SJSA1 (cell line): ENCODE results near the gene ADGRA3. TPM values are rescaled to one million over a fixed set of nuclear protein-coding genes. Genes with fewer than 3 reads are reported as not detected.

Source experiments
- DNase-seq, 2 experiments: peaks; one replicate each; pipeline ENCODE4 v3.0.0-alpha.2; 2015 to 2020; ENCODE audit warnings: low spot score in 2 of 2, low read depth in 1 of 2
- H3K27ac ChIP-seq: fragments of 250-450 bp; sonication (Bioruptor Pico); 2 replicates; pipeline ENCODE4 v1.5.1; 2020; ENCODE audit warnings: mild to moderate bottlenecking, moderate library complexity
- H3K27me3 ChIP-seq: fragments of 250-450 bp; sonication (Bioruptor Pico); replicated peaks from 2 replicates; pipeline ENCODE4 v1.5.1; 2020; ENCODE audit warnings: mild to moderate bottlenecking, moderate library complexity
- H3K36me3 ChIP-seq: fragments of 250-450 bp; sonication (Bioruptor Pico); 2 replicates; pipeline ENCODE4 v1.5.1; 2020; ENCODE audit warnings: mild to moderate bottlenecking
- H3K4me1 ChIP-seq: fragments of 250-450 bp; sonication (Bioruptor Pico); replicated peaks from 2 replicates; pipeline ENCODE4 v1.6.1; 2021; ENCODE audit warnings: mild to moderate bottlenecking
- H3K4me3 ChIP-seq: fragments of 250-450 bp; sonication (Bioruptor Pico); 2 replicates; pipeline ENCODE4 v1.5.1; 2020; ENCODE audit warnings: mild to moderate bottlenecking
- H3K9me3 ChIP-seq: fragments of 250-450 bp; sonication (Bioruptor Pico); replicated peaks from 2 replicates; pipeline ENCODE4 v1.5.1; 2020; ENCODE audit warnings: mild to moderate bottlenecking
- total RNA-seq: library from RNA; depleted of rRNA; stranded (reverse); fragments of >200 nt; shearing (Covaris generic); gene quantifications from 2 replicates; pipeline ENCODE4 v1.2.3, GENCODE V29; 2014

Gene ADGRA3
- total RNA-seq, 1 experiment from 2014 or later: 9.4 TPM

DNA sequence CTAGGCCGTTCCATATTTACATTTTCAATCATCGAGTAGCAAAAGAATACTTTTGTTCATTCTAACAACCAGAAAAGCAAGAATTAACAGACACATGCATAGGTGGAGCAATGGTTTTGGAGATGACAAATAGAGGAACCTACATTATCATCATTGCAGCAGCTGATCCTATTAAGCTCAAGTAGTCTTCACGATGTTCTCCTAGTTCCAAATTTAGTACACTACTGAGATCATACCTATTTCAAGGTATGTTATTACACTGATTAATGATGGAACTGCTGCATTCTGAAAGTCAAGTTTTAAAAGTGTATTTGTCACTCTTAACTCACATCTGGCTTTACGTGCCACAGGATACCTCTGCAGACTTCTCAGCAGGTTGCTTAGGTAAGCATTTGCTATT lies 87.4 kb downstream of the ADGRA3 start:
- Histone ChIP-seq H3K4me1 (no peaks in the 10 kb centered on the region), H3K27me3 (no peaks in the 10 kb centered on the region), H3K27ac (no peak overlapping the region), H3K4me3 (no peak overlapping the region), H3K9me3 (no peaks in the 10 kb centered on the region), H3K36me3 (no peaks in the 10 kb centered on the region)
- no peak for DNase-seq

DNA sequence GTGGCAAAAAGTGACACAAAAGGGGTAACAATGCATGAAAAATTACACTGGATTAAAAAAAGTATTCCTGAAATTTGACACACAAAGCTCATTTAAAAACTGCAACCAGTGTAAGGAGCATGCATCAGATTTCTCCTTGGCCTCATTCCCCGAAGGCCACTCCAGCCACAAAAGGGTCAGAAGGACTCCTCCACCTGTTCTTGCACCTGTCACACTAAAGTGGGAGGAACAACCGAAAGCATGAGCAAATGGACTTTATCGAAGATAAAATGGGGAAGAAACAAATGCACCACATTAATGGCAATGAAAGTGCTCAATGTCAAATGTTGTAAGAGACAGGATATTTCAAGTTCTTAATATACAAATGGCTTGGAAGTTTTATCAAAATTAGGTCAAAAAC lies 88.2 kb downstream of the ADGRA3 start:
- DNase-seq: no peak
- H3K4me3 ChIP-seq: no peak overlapping the region
- no peak overlapping the region for H3K27ac ChIP-seq
- no peaks in the 10 kb centered on the region for H3K4me1 ChIP-seq
- no peaks in the 10 kb centered on the region for H3K9me3 ChIP-seq
- H3K36me3 ChIP-seq: no peaks in the 10 kb centered on the region
- H3K27me3 ChIP-seq: no peaks in the 10 kb centered on the region

DNA sequence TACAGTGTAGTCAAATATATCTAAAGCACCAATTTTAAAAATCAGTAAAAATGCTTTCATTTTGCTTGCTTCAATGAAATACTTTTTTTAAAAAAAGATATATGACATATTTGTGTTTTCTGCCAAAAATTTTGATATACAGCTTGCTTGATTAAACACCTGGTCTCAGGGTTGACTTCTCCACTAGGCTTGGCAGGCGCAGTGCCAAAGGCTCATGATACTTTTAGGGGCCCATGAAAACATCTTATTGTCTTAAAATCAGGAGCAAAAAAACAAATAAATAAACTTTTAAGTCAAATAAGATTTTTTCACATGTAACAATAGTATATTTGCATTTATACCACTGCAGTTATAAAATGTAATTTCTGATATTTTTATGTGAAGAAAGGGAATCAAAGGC lies 95.6 kb downstream of the ADGRA3 start:
- Histone ChIP-seq H3K4me1 (no peaks in the 10 kb centered on the region), H3K4me3 (no peak overlapping the region), H3K27me3 (no peaks in the 10 kb centered on the region), H3K36me3 (no peaks in the 10 kb centered on the region), H3K27ac (no peak overlapping the region), H3K9me3 (no peaks in the 10 kb centered on the region)
- no peak for DNase-seq

DNA sequence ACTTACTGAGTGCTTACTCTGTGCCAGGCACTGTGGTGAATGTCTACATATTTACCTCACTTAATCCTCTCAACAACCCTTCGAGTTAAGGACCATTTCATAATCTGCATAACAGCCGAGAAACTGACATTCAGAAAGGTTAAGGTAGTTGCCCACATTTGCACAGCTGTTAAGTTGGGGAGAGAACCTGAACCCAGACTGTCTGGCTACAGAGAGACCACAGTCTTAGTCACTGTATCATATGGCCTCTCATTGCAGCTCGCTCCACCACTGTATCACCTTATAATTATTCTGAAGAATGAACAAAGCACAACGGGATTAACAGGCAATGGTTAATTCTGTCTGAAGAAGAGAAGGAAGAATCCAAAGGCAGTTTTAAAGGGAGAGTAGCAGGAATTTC lies 98.5 kb downstream of the ADGRA3 start:
- H3K27ac ChIP-seq: no peak overlapping the region
- no peaks in the 10 kb centered on the region for H3K4me1 ChIP-seq
- no peak for DNase-seq
- H3K27me3 ChIP-seq: no peaks in the 10 kb centered on the region
- H3K36me3 ChIP-seq: no peaks in the 10 kb centered on the region
- no peak overlapping the region for H3K4me3 ChIP-seq
- no peaks in the 10 kb centered on the region for H3K9me3 ChIP-seq

DNA sequence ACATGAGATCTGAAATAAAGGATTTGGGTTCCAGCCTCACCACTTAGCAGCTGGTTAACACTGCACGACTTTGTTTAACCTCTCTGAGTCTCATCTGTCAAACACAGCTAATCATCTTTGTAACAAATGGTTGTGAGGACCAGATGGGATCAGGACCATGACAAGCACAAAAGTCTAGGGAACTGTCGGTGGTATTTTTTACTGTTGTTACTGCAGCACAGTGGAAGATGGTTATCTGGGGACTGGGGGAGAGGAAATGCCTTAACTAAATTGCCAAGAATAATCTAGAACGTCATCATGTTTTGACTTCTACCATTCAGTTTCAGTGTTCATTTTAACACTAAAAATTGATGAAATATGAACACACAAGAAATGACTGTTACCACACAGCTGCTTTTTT lies 99.5 kb downstream of the ADGRA3 start:
- H3K4me1 ChIP-seq: no peaks in the 10 kb centered on the region
- H3K27me3 ChIP-seq: no peaks in the 10 kb centered on the region
- H3K36me3 ChIP-seq: no peaks in the 10 kb centered on the region
- no peak for DNase-seq
- H3K4me3 ChIP-seq: no peak overlapping the region
- H3K27ac ChIP-seq: no peak overlapping the region
- no peaks in the 10 kb centered on the region for H3K9me3 ChIP-seq

GRCh38 chr4:22414833-22415232 lies 101.0 kb downstream of the ADGRA3 start:
- Histone ChIP-seq H3K36me3 (no peaks in the 10 kb centered on the region), H3K4me3 (no peak overlapping the region), H3K27me3 (no peaks in the 10 kb centered on the region), H3K27ac (no peak overlapping the region), H3K9me3 (no peaks in the 10 kb centered on the region), H3K4me1 (no peaks in the 10 kb centered on the region)
- DNase-seq: no peak

DNA sequence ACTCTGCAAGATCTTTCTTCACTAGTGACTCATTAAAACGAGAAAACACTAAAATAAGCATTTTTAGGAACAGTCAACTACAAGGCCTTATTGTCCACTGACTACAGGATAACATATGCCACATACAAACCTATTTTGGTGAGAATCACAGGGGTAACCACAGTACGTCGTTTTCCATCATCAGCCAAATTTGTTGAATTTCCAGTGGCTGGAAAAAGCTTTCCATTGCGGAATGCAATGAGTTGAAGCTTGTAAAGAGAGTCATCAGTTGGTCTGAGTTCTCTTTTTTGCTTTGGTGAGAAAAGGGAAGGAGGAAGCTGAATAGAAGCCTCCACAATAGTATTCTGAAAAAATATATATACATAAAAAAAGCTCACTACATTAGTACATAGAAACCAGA lies 102.4 kb downstream of the ADGRA3 start:
- Histone ChIP-seq H3K4me1 (no peaks in the 10 kb centered on the region), H3K27ac (no peak overlapping the region), H3K9me3 (no peaks in the 10 kb centered on the region), H3K27me3 (no peaks in the 10 kb centered on the region), H3K4me3 (no peak overlapping the region), H3K36me3 (no peaks in the 10 kb centered on the region)
- DNase-seq: no peak

GRCh38 chr4:22412013-22412412 lies 103.9 kb downstream of the ADGRA3 start:
- Histone ChIP-seq H3K27me3 (no peaks in the 10 kb centered on the region), H3K27ac (no peak overlapping the region), H3K4me3 (no peak overlapping the region), H3K4me1 (no peaks in the 10 kb centered on the region), H3K9me3 (no peaks in the 10 kb centered on the region), H3K36me3 (no peaks in the 10 kb centered on the region)
- no peak for DNase-seq

DNA sequence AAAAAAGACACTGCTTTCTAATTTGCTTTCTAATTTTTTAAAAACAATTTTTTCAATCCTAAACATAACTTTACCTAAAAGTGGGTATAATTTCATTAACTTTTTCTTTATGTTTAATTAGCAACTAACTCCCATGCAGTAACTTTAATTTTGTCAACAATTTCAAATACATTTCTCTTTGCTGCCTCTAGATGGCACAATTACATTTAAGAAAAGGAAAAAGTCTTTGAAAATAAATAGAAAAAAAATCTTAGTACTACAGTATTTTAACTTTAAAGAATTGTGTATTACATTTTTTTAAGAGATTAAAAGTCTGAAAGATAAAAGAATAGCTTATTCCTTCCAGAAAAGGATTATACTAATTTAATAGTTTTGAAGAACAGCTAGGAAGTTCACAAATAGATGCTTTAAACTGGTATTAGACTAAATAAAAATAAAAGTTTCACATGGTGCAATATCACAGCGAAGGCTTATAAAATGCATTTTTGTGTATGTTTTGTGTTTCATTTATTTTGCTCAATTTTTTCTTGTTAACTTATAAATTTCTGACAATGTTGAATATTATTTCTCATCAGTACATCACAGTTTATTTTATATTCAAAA lies 105.1 kb downstream of the ADGRA3 start:
- no peaks in the 10 kb centered on the region for H3K36me3 ChIP-seq
- no peak overlapping the region for H3K4me3 ChIP-seq
- no peak overlapping the region for H3K27ac ChIP-seq
- no peaks in the 10 kb centered on the region for H3K9me3 ChIP-seq
- no peaks in the 10 kb centered on the region for H3K27me3 ChIP-seq
- no peak for DNase-seq
- H3K4me1 ChIP-seq: no peaks in the 10 kb centered on the region

DNA sequence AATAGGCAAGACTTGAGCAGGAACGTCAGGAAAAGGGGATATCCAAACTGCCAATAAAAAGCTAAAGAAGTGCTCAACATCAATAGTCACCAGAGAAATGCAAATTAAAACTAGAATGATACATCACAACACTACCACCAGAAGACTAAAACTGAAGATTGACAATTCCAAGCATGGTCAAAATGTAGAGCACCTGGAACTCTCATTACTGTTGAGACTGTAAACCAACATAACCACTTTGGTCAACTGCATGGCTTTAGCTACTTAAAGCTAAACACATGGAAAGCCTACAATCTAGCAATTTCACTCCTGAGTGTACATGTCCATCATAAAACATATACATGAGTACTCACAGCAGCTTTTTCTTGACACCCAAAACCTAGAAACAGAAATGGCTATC lies 107.4 kb downstream of the ADGRA3 start:
- Histone ChIP-seq H3K4me1 (no peaks in the 10 kb centered on the region), H3K9me3 (no peaks in the 10 kb centered on the region), H3K27me3 (no peaks in the 10 kb centered on the region), H3K4me3 (no peak overlapping the region), H3K36me3 (no peaks in the 10 kb centered on the region), H3K27ac (no peak overlapping the region)
- no peak for DNase-seq

GRCh38 chr4:22407361-22407760 lies 108.5 kb downstream of the ADGRA3 start:
- no peaks in the 10 kb centered on the region for H3K27me3 ChIP-seq
- H3K9me3 ChIP-seq: no peaks in the 10 kb centered on the region
- H3K4me1 ChIP-seq: no peaks in the 10 kb centered on the region
- no peak overlapping the region for H3K27ac ChIP-seq
- DNase-seq: no peak
- no peaks in the 10 kb centered on the region for H3K36me3 ChIP-seq
- no peak overlapping the region for H3K4me3 ChIP-seq

GRCh38 chr4:22398671-22399070 lies 117.2 kb downstream of the ADGRA3 start:
- H3K4me1 ChIP-seq: no peaks in the 10 kb centered on the region
- H3K9me3 ChIP-seq: no peaks in the 10 kb centered on the region
- H3K4me3 ChIP-seq: no peak overlapping the region
- no peak for DNase-seq
- no peaks in the 10 kb centered on the region for H3K27me3 ChIP-seq
- no peak overlapping the region for H3K27ac ChIP-seq
- no peaks in the 10 kb centered on the region for H3K36me3 ChIP-seq

- Histone ChIP-seq H3K9me3 (no peaks in the 10 kb centered on the region), H3K4me1 (no peaks in the 10 kb centered on the region), H3K27ac (no peak overlapping the region), H3K36me3 (no peaks in the 10 kb centered on the region), H3K4me3 (no peak overlapping the region), H3K27me3 (no peaks in the 10 kb centered on the region)
- DNase-seq: no peak
These were observed 124.3 kb downstream of the ADGRA3 start for GRCh38 chr4:22391551-22391950.

GRCh38 chr4:22389240-22389870 lies 126.5 kb downstream of the ADGRA3 start:
- DNase-seq: peak; percentile 19 to 38
- H3K9me3 ChIP-seq: no peaks in the 10 kb centered on the region
- H3K36me3 ChIP-seq: no peaks in the 10 kb centered on the region
- H3K27ac ChIP-seq: no peak overlapping the region
- H3K4me3 ChIP-seq: no peak overlapping the region
- H3K4me1 ChIP-seq: peaks cover 4% of the 10 kb centered on the region; the same call in 1 of the 2 replicates
- H3K27me3 ChIP-seq: no peaks in the 10 kb centered on the region

- H3K4me1 ChIP-seq: peaks cover 4% of the 10 kb centered on the region; the same call in 1 of the 2 replicates
- H3K9me3 ChIP-seq: no peaks in the 10 kb centered on the region
- H3K27me3 ChIP-seq: no peaks in the 10 kb centered on the region
- H3K27ac ChIP-seq: no peak overlapping the region
- peak in 1 of 2 experiments; percentile 2 for DNase-seq
- H3K4me3 ChIP-seq: no peak overlapping the region
- no peaks in the 10 kb centered on the region for H3K36me3 ChIP-seq
These were observed 130.3 kb downstream of the ADGRA3 start for GRCh38 chr4:22385611-22386011.
